ENCODE measurements around the gene CATSPER3. TPM values are rescaled to one million over a fixed set of nuclear protein-coding genes. Genes with fewer than 3 reads are reported as not detected.

The CATSPER3 gene
- total RNA-seq, 1 experiment from 2014 or later, result 1.9 TPM

- no peaks in the 10 kb centered on the region for H3K9me3 Mint-ChIP-seq (ENCODE audit: unreplicated experiment)
- BruUV-seq (replicated peaks), result no TSS peak
- TF ChIP-seq CTCF (IDR thresholded peaks at IDR 0.05; ENCODE audit: unreplicated experiment), result no peak
- no peak overlapping the region for H3K27ac Mint-ChIP-seq (ENCODE audit: low read depth, unreplicated experiment)
- ChIA-PET POLR2A (interaction anchor here (0.7 kb wide), 1 partner anchor 284 kb away, joined by 3 read pairs; no protein-coding TSS in a partner anchor), CTCF (interaction anchor here (0.6 to 1.7 kb wide), 4 partner anchors 30 to 244 kb away, joined by 3 to 5 read pairs (median 4); no protein-coding TSS in a partner anchor)
- no peaks in the 10 kb centered on the region for H3K4me1 Mint-ChIP-seq (ENCODE audit: insufficient read depth, unreplicated experiment)
- H3K27me3 Mint-ChIP-seq (ENCODE audit: insufficient read depth, unreplicated experiment), result no peaks in the 10 kb centered on the region
- no peak for DNase-seq (ENCODE audit: unreplicated experiment)
- peaks cover 74% of the 10 kb centered on the region for H3K36me3 Mint-ChIP-seq (ENCODE audit: insufficient read depth, unreplicated experiment)
- intact Hi-C loops (cut with micrococcal nuclease), result no loop called here
- H3K4me3 Mint-ChIP-seq (ENCODE audit: unreplicated experiment), result no peak overlapping the region
Observed at GRCh38 chr5:134963098-134963497, 4.6 kb upstream of the CATSPER3 start.

GRCh38 chr5:134964359-134965270, 3.1 kb upstream of the CATSPER3 start:
- intact Hi-C loops (cut with micrococcal nuclease), result no loop called here
- no peak for TF ChIP-seq CTCF (IDR thresholded peaks at IDR 0.05; ENCODE audit: unreplicated experiment)
- POLR2A ChIA-PET, result interaction anchor here (0.7 to 1.2 kb wide), 4 partner anchors 9 to 68 kb away, joined by 3 to 5 read pairs (median 4); no protein-coding TSS in a partner anchor
- H3K9me3 Mint-ChIP-seq (ENCODE audit: unreplicated experiment), result no peaks in the 10 kb centered on the region
- H3K27me3 Mint-ChIP-seq (ENCODE audit: insufficient read depth, unreplicated experiment), result no peaks in the 10 kb centered on the region
- no peaks in the 10 kb centered on the region for H3K4me1 Mint-ChIP-seq (ENCODE audit: insufficient read depth, unreplicated experiment)
- H3K27ac Mint-ChIP-seq (ENCODE audit: low read depth, unreplicated experiment), result no peak overlapping the region
- H3K4me3 Mint-ChIP-seq (ENCODE audit: unreplicated experiment), result no peak overlapping the region
- no peak for DNase-seq (ENCODE audit: unreplicated experiment)
- BruUV-seq (replicated peaks), result no TSS peak
- CTCF ChIA-PET, result interaction anchor here (0.6 to 1.2 kb wide), 4 partner anchors 13 to 783 kb away, joined by 3 to 5 read pairs (median 4); no protein-coding TSS in a partner anchor
- peaks cover 72% of the 10 kb centered on the region for H3K36me3 Mint-ChIP-seq (ENCODE audit: insufficient read depth, unreplicated experiment)

GRCh38 chr5:134965271-134965825, 2.4 kb upstream of the CATSPER3 start:
- ChIA-PET POLR2A (interaction anchor here (0.6 to 1.2 kb wide), 5 partner anchors 8 to 326 kb away, joined by 3 to 5 read pairs (median 3); no protein-coding TSS in a partner anchor), CTCF (interaction anchor here (1.0 kb wide), 1 partner anchor 14 kb away, joined by 4 read pairs; no protein-coding TSS in a partner anchor)
- no peak overlapping the region for H3K27ac Mint-ChIP-seq (ENCODE audit: low read depth, unreplicated experiment)
- H3K4me3 Mint-ChIP-seq (ENCODE audit: unreplicated experiment), result no peak overlapping the region
- H3K9me3 Mint-ChIP-seq (ENCODE audit: unreplicated experiment), result no peaks in the 10 kb centered on the region
- no peak for TF ChIP-seq CTCF (IDR thresholded peaks at IDR 0.05; ENCODE audit: unreplicated experiment)
- H3K36me3 Mint-ChIP-seq (ENCODE audit: insufficient read depth, unreplicated experiment), result peaks cover 72% of the 10 kb centered on the region
- DNase-seq (ENCODE audit: unreplicated experiment), result no peak
- no peaks in the 10 kb centered on the region for H3K4me1 Mint-ChIP-seq (ENCODE audit: insufficient read depth, unreplicated experiment)
- H3K27me3 Mint-ChIP-seq (ENCODE audit: insufficient read depth, unreplicated experiment), result no peaks in the 10 kb centered on the region
- intact Hi-C loops (cut with micrococcal nuclease), result no loop called here
- no TSS peak for BruUV-seq (replicated peaks)

- no peak overlapping the region for H3K27ac Mint-ChIP-seq (ENCODE audit: low read depth, unreplicated experiment)
- H3K9me3 Mint-ChIP-seq (ENCODE audit: unreplicated experiment), result no peaks in the 10 kb centered on the region
- POLR2A ChIA-PET, result no interaction called here
- H3K27me3 Mint-ChIP-seq (ENCODE audit: insufficient read depth, unreplicated experiment), result no peaks in the 10 kb centered on the region
- CTCF ChIA-PET, result no interaction called here
- intact Hi-C loops (cut with micrococcal nuclease), result no loop called here
- no TSS peak for BruUV-seq (replicated peaks)
- TF ChIP-seq CTCF (IDR thresholded peaks at IDR 0.05; ENCODE audit: unreplicated experiment), result no peak
- no peak overlapping the region for H3K4me3 Mint-ChIP-seq (ENCODE audit: unreplicated experiment)
- H3K4me1 Mint-ChIP-seq (ENCODE audit: insufficient read depth, unreplicated experiment), result no peaks in the 10 kb centered on the region
- DNase-seq (ENCODE audit: unreplicated experiment), result no peak
- H3K36me3 Mint-ChIP-seq (ENCODE audit: insufficient read depth, unreplicated experiment), result peaks cover 49% of the 10 kb centered on the region
Observed at GRCh38 chr5:134968055-134968454, 348 bp downstream of the CATSPER3 start.
